ENCODE data around the gene SCN10A. TPM values are rescaled to one million over a fixed set of nuclear protein-coding genes. Genes with fewer than 3 reads are reported as not detected.

Gene SCN10A
- total RNA-seq, 1 donor from 2014 or later: not detected

DNA sequence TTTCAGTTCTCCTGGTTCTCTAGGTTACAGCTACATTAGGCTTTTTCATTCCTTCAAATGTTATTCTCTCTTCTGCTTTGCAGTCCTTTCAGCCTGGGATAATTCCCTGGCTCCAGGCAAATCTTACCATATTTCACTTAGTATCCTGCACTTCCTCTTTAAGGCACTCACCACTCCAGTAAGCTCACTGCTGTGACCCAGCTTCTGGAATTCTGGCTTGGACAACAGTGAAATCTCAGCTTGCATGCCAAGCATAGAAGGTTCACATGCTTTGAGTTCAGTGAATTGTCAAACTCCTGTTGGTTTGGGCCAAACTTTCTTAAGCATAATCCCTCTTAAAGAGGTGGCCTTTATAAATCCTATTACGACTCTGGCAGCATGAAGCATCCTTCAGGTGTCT is 69.4 kb downstream of the SCN10A start:
- TF ChIP-seq, protein P1, sequence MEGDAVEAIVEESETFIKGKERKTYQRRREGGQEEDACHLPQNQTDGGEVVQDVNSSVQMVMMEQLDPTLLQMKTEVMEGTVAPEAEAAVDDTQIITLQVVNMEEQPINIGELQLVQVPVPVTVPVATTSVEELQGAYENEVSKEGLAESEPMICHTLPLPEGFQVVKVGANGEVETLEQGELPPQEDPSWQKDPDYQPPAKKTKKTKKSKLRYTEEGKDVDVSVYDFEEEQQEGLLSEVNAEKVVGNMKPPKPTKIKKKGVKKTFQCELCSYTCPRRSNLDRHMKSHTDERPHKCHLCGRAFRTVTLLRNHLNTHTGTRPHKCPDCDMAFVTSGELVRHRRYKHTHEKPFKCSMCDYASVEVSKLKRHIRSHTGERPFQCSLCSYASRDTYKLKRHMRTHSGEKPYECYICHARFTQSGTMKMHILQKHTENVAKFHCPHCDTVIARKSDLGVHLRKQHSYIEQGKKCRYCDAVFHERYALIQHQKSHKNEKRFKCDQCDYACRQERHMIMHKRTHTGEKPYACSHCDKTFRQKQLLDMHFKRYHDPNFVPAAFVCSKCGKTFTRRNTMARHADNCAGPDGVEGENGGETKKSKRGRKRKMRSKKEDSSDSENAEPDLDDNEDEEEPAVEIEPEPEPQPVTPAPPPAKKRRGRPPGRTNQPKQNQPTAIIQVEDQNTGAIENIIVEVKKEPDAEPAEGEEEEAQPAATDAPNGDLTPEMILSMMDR (IDR thresholded peaks at IDR 0.05): no peak

DNA sequence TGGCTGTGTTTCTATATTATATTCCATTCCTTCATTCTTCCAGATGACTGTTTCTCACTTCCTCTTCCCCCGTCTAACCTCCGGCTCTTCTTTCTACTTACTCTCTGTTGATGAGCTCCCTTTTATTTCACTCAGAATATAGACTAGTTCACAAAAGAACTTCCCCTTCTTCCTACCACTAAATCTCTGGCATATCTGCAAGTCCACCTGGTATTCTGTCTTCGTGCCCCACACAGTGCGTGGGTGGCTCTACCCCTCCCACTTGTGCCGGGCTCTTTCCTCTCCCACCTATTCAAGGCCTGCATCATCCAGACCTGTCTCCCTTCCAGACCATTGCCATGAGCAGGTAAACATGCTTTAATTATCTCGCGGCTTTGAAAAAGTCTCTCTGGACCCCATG is 73.0 kb downstream of the SCN10A start:
- Mint-ChIP-seq H3K4me1 (no peaks in the 10 kb centered on the region), H3K36me3 (ENCODE audit: low read depth) (no peaks in the 10 kb centered on the region), H3K9me3 (no peaks in the 10 kb centered on the region), H3K27me3 (peaks cover 7% of the 10 kb centered on the region), H3K4me3 (no peak overlapping the region), H3K27ac (no peak overlapping the region)
- TF ChIP-seq, protein P1 (IDR thresholded peaks at IDR 0.05): no peak
- intact Hi-C loops (cut with micrococcal nuclease): no loop called here
- CTCF ChIA-PET: no interaction called here
- POLR2A ChIA-PET: no interaction called here
- ATAC-seq (ENCODE audit: low read depth) (no peak), DNase-seq (no peak)

More for the DNA sequence above, 69.4 kb downstream of the SCN10A start:
- H3K27me3 Mint-ChIP-seq: peaks cover 7% of the 10 kb centered on the region
- H3K36me3 Mint-ChIP-seq (ENCODE audit: low read depth): no peaks in the 10 kb centered on the region
- DNase-seq (no peak), ATAC-seq (ENCODE audit: low read depth) (no peak)
- CTCF ChIA-PET: no interaction called here
- intact Hi-C loops (cut with micrococcal nuclease): no loop called here
- H3K4me3 Mint-ChIP-seq: no peak overlapping the region
- H3K27ac Mint-ChIP-seq: no peak overlapping the region
- H3K4me1 Mint-ChIP-seq: no peaks in the 10 kb centered on the region
- no peaks in the 10 kb centered on the region for H3K9me3 Mint-ChIP-seq
- POLR2A ChIA-PET: no interaction called here

DNA sequence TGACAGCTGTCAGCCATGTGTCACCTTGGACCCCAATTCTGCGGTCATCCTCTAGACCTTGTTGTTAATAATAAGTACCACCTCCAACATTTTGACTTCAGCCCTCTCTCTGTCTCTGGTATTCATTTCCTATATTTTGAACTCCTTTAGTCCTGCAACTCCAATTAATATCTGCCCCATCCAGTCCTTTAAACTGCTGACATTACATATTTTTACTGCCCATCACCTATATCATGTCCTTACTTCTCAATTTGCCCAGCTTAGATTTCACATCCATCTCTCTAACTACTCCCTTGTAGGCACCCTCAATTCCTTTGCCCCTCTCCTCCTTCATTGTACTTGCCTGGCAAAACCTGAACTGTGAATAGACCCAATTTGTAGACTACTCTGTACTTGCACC is 73.5 kb downstream of the SCN10A start:
- Mint-ChIP-seq H3K27ac (no peak overlapping the region), H3K4me1 (no peaks in the 10 kb centered on the region), H3K36me3 (ENCODE audit: low read depth) (no peaks in the 10 kb centered on the region), H3K27me3 (peaks cover 7% of the 10 kb centered on the region), H3K4me3 (no peak overlapping the region), H3K9me3 (no peaks in the 10 kb centered on the region)
- intact Hi-C loops (cut with micrococcal nuclease): no loop called here
- DNase-seq: no peak
- TF ChIP-seq, protein P1 (IDR thresholded peaks at IDR 0.05): no peak
- CTCF ChIA-PET: no interaction called here
- ATAC-seq (ENCODE audit: low read depth): no peak
- POLR2A ChIA-PET: no interaction called here

DNA sequence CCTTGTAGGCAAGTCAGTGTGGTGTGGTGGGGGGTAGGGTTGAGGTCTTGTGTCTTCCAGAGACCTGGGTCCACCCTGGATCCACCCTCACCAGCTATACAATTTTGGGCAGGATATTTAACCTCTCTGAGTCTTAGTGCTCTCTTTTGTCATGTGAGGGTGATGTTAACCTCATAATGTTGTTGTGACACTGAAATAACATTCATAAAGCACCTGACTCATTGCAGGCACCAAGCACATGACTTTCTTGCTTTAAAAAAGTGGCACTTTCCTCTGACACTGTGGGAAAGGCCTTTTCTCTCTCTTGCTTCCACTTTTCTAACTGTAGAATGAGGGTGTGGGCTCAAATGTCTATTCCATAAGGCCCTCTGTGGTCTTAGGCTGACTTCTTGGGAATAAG is 75.5 kb downstream of the SCN10A start:
- CTCF ChIA-PET: no interaction called here
- peaks cover 7% of the 10 kb centered on the region for H3K27me3 Mint-ChIP-seq
- H3K4me1 Mint-ChIP-seq: no peaks in the 10 kb centered on the region
- H3K9me3 Mint-ChIP-seq: no peaks in the 10 kb centered on the region
- H3K36me3 Mint-ChIP-seq (ENCODE audit: low read depth): no peaks in the 10 kb centered on the region
- TF ChIP-seq, protein P1 (IDR thresholded peaks at IDR 0.05): no peak
- DNase-seq (no peak), ATAC-seq (ENCODE audit: low read depth) (no peak)
- H3K27ac Mint-ChIP-seq: no peak overlapping the region
- no peak overlapping the region for H3K4me3 Mint-ChIP-seq
- intact Hi-C loops (cut with micrococcal nuclease): no loop called here
- POLR2A ChIA-PET: no interaction called here

DNA sequence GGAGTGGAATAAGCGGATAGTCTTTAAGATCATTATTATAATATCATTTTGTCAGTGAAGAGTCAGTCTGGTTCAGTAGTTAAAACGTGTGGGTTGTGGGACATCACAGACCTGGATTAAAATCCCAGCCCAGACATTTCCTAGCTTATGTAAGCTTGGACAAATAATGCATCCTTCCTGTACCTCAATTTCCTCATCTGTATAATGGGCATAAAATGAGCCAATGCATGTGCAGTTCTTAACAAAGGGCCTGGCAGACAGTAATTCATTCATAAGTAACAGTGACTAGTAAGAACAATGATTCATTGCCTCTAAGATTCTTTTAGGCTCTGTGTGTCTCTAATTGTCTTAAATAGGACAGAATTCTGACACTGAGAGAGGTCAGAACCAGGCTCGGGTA is 76.1 kb downstream of the SCN10A start:
- TF ChIP-seq, protein P1 (IDR thresholded peaks at IDR 0.05): no peak
- H3K9me3 Mint-ChIP-seq: no peaks in the 10 kb centered on the region
- H3K27me3 Mint-ChIP-seq: peaks cover 7% of the 10 kb centered on the region
- no peaks in the 10 kb centered on the region for H3K36me3 Mint-ChIP-seq (ENCODE audit: low read depth)
- POLR2A ChIA-PET: no interaction called here
- intact Hi-C loops (cut with micrococcal nuclease): no loop called here
- ATAC-seq (ENCODE audit: low read depth) (no peak), DNase-seq (no peak)
- CTCF ChIA-PET: no interaction called here
- no peak overlapping the region for H3K4me3 Mint-ChIP-seq
- H3K27ac Mint-ChIP-seq: no peak overlapping the region
- no peaks in the 10 kb centered on the region for H3K4me1 Mint-ChIP-seq
